ENCODE measurements around the gene GABARAPL2. TPM values are rescaled to one million over a fixed set of nuclear protein-coding genes. Genes with fewer than 3 reads are reported as not detected.
"Not testable (repeated sequence)": the region's sequence is repeated elsewhere in the genome, so short reads cannot be mapped to it uniquely, and the experiment has no call there.

GABARAPL2 gene, protein sequence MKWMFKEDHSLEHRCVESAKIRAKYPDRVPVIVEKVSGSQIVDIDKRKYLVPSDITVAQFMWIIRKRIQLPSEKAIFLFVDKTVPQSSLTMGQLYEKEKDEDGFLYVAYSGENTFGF
- 89.5 and 91.2 TPM in 2 replicates for total RNA-seq

DNA sequence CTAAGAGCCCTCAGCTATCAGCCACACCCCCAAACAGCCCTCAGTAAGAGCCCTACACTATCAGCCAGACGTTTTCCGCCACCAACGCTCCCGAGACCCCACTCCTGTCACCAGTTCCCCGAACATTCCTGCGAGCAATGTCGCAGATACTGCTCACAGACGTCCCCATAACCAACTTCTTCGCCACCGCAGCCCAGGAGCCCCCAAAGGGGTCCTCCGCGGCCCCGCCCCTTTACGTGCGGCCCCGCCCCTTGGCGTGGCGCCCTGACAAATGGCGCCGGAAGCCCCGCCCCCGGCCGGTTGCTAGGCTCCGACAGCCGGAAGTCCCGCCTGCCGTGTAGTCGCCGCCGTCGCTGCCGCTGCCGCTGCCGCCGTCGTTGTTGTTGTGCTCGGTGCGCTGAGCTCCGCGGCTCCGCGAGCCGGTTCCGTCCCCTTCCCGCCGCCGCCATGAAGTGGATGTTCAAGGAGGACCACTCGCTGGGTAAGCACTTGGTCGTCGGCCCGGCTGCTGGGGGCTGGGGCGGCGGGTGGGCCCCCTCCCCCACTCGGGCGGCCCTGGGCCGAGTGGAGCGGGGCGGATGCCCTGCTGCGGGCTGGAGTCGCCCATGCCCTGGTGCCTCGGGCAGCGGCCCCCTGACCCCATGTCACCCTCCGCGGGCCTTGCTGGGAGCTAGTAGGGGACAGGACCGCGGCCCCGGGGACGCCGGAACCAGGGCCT lies at the start of gene GABARAPL2:
Gene GABARAPL2 (plus strand): TSS at position 340 of the 718 bp plus-strand sequence. CDS start 108 bp downstream, at position 448.
- peak; percentile 88 for DNase-seq

DNA sequence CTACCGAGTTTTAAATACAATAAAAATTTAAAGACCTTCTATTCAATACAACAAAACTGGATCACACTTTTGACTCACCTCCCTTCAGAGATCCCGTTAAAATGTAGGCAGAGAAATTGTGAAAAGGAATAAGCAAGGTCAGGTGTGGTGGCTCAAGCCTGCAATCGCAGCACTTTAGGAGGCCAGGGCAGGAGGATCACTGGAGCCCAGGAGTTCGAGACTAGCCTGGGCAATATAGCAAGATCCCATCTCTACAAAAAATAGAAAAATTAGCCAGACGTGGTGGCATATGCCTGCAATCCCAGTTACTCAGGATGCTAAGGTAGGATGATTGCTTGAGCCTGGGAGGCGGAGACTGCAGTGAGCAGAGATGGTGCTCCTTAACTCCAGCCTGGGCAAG lies 47.0 kb upstream of the GABARAPL2 start:
- no peak for DNase-seq

DNA sequence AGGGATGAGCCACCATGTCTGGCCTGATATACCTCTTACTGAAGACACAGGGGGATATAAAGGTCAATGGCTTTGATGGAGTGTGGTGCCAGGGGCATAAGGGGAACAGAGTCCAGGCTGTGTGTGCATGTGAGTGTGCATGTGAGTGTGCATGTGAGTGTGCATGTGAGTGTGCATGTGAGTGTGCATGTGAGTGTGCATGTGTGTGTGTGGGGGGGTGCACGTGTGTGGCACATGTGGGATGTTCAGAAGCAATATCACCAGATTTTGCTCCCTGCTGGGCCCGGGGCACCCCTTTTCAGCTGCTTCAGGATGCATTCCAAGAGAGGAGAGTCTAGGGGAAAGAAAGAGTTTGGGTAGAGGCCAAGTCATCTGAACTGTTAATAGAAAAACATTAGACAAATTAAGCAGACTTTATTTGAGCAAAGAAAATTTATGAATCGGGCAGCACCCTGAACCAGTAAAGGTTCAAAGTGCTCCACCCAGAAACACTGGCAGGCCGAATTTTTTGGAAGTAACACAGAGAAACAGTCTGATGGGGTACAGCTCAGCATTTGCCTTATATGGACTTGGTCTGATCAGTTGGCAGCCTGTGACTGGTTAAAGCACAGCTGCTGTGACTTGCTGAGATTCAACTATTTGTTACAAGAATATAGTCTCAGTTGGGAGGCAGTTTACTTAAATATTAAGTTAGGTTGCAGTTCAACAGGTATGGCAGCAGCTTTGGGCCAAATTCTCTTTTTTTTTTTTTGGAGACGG lies 40.0 kb upstream of the GABARAPL2 start:
- no peak for DNase-seq

DNA sequence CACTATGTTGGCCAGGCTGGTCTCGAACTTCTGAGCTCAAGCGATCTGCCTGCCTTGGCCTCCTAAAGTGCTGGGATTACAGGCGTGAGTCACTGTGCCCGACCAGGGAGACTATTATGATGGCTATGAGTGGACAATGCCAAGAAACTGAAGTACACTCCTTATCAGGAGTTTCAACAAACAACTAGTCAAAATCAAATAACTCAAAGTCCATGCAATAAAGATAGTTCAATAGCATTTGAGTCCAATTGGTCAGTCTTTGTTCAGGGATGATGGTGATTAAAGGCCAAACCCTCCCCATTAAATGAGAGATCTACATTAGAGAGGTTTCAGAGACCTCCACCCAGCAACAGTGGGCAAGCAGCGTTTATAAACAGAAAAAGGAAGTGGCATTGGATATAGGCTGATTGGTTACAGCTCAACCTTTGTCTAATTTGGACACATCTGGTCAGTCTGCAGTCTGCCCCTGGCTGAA lies 38.3 kb upstream of the GABARAPL2 start:
- DNase-seq: no peak

DNA sequence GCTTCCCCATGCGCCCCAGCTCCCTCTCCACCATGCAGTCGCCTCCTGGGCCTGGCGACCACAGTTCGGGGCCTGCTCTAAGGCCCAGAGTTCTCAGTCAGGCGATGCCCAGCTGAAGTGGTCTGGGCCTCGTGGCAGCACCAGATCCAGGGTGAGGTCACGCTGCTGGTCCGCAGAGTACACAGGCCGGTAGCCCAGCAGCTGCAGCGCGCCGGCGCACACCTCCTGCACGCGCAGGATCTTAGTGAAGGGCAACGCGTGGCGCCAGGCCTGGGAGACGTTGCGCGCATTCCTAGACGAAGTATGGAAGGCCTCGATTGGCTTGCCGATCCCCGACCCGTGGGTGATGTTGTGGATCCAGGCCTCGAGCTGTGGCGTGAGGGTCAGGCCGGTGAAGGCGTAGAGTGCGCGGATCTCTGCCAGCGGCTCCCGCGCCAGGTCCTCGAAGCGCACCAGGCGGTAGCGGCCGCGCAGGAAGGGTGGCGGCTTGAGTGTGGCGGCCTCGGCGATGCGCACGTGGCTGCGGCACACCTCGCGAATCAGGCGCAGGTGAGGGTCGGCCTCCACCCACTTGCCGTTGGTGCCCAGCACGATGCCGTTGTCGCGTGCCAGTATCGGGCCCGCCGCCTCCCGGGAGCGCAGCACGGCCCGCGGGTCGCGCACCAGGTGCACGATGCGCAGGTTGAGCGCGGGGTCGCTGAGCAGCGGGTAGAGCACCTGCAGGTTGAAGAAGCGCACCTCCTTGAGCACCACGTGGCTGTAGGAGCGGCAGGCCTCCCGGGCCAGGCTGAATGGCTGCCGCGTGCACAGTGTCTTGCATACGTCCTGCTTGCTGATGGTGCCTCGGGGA lies 36.9 kb upstream of the GABARAPL2 start:
- no peak for DNase-seq

DNA sequence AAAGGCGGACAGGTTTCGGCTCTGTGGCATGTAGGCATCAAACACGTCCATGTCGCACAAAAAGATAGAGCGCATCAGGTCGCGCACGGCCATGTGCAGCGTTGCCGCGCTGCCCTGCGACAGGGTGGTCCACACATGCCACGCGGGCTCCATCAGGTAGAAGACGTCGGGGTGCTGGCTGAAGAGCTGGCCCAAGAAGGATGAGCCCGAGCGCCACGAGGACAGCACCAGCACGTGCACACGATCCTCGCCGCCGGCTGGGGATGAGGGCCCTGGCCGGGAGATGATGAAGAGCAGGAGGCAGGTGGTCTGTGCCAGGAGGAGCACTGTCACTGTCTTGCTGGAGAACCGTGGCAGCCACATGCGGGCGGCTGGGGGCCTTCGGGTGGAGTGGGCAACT lies 36.2 kb upstream of the GABARAPL2 start:
- DNase-seq: no peak

DNA sequence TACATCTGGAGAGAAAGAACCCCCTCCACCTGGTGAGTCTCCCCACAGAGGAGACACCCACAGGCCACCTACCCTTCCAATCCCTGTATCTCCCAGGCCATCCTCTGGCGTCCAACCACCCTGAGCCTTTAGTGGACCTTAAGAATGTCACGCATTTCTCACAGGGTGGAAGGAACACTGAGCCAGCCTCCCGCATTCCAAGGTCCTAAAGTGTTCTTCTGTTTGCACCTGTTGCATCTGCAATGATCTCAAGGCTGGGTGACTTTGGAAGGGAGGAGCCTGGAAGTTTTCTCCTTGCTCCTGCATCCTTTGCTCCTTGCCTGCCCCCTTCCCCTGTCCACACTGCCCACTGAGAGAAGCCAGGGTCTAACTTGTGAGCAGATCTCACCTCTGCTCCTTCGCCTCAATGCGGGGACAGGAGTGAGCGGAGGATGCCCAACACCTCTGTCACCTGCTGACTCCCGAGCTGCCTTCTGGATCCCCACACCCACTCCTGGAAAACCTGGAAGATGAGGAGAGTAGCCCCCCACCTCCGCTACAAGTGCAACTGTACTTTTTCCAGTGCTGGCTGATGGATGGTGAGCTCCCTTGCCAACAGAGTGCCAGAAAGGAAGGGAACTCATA lies 33.9 kb upstream of the GABARAPL2 start:
- no peak for DNase-seq

DNA sequence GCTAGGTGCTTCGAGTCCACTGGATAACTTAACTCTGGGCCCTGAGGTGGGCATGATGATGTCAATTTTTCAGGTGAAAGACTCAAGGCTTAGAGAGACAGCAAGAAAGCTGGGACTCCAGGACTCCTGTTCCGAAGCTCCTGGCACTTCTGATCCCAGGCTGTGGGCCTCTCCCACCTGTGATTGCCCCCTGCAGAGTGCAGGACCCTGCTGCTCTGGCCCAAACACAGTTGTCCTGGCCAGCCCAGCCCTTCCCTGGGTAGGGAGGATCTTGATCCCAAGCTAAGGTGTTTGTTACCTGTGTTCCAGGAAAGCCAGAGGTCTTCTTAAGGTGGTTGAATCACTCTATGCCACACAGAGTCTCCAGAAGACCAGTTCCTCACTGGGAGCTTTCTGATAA lies 33.4 kb upstream of the GABARAPL2 start:
- no peak for DNase-seq

DNA sequence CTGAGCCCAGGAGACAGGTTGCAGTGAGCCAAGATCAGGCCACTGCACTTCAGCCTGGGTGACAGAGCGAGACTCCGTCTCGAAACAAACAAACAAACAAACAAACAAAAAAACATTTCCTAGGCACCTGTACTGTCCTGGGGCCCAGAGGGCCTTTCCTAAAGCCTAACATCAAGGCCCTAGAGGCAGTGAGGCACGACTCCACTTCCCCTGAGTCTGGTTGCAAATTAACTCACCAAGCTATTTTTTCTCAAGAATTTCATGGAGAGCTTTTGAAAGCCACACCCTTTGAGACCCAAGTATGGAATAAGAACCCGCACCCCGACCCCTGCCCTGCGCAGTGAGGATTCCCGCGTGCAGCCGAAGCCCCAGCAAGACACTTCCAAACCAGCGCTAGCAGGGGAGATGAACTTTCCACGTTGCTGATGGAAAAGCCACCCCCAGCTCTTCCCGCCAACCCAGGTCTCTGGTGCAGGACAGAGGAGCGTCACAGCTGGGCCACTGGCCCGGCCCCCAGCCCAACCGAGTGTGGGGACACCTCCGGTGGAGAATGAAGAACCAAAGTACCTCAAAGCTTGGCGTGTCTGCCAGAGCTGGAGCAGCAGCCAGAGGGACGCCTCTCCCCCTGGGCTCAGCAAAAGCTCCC lies 31.5 kb upstream of the GABARAPL2 start:
- no peak for DNase-seq

DNA sequence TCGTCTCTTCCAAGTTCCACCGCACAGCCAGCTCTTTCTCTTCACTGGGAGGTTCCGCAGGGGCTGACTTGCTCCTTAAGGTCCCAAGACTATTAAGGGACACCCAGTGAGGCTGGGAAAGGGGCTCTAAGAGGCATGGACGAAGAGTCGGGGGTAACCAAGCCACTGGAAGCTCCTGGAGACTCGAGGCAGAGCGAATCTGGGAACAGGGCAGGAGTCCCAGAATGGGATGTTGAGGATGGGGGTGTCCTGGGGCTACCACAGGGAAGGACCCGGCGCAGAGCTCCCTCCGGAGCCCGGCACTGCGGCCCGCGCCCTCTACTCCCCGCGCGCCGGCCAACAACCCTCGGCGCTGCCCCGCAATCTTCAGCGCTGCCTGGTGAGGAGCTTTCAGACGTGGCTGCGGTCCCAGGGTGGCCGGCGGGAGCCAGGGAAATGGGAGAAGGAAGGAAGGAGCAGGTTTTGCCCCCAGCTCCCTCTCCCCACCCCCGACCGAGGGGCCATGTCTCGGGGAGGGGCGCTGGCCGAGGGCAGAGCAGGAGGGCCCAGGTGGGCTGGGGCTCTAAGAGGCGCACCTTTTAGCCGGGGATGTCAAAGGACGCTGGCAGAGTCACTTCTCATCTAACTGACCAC lies 30.9 kb upstream of the GABARAPL2 start:
- DNase-seq: no peak

DNA sequence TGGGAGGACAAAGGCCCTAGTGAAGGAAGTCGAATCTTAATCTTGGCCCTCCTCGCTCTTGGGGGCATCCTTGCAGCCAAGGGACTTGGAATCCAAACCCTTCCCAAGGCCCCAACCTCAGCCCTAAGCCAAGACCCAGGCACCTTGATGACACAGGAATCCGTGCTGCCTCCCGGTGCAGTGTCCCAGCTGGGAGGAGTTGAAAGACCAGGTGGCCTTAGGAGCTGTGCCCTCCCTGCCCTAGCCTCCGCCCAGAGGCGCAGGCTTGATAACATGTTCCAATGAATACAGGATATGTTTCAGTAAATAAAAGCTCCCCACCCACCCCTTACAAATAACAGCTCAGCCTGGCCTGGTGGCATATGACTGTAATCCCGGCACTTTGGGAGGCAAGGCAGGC lies 30.3 kb upstream of the GABARAPL2 start, which contains the start of gene CHST5:
Gene CHST5 (minus strand): TSS at position 208 of the 400 bp plus-strand sequence. CDS start 5,724 bp downstream, outside the sequence.
- DNase-seq: no peak

DNA sequence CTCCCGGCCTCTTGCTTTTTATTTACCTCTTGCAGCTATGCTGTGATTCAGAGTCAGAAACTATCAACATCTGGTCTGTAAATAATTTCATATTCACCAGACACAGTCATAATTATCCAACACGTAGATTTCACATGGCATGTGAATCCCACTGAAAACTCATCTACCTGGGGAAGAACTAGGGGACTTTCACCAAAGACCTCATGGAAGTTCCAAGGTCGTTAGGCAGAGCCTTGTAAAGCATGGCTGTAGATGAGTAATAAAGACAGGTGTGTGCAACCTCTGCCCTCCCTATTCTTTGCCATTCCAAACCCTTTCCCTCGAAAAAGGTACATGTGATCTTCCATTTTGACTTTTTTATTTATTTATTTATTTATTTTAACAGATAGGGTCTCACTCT lies 28.4 kb upstream of the GABARAPL2 start:
- DNase-seq: no peak

DNA sequence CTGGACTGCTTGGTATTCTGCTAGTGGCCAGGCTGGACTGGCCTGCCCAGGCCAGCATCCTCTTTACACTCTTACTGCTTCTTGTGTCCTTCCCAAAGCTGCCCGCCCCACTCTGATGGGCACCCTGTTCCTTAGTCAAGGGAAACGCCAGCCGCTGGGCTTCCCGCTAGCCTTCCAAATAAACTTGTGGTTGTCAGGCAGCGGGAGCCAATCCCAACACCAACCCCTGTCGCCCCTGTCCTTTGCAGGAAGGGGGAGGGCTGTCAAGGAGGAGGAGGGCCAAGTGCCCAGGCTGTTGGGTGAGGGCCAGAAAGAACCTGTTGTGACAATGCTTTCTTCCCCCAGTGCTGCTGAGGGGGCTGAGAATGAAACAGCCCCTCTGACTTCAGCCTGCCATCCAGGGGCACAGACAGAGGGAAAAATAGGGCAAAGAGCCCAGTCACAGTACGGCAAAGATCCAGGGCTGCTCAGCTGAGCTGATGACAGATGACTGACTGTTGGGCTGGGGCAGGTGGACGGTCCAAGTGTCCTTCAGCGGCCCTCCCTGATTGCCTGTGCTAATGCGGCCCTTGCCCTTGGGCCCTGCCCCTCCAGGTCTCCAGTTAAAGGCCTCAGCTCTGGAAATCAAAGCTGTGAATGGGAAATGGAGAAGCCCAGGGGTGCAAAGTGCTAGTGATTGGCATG lies 27.2 kb upstream of the GABARAPL2 start:
- DNase-seq: not testable (repeated sequence)

DNA sequence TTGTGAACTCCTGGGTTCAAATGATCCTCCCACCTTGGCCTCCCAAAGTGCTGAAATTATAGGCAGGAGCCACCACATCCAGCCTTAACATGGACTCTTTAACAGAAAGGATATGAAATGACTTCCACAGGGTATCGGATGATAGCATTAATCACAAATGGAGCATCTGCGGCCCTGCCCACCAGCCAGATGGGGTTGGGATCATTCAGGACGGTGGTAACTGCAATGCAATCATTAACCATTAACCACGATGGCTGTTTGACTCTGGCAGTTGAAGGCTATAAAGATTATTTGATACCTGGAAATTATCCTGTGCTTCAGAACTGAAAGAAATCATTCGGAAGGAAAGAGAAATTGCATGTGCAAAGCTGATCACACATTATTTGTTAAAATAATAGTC lies 24.9 kb upstream of the GABARAPL2 start:
- no peak for DNase-seq

DNA sequence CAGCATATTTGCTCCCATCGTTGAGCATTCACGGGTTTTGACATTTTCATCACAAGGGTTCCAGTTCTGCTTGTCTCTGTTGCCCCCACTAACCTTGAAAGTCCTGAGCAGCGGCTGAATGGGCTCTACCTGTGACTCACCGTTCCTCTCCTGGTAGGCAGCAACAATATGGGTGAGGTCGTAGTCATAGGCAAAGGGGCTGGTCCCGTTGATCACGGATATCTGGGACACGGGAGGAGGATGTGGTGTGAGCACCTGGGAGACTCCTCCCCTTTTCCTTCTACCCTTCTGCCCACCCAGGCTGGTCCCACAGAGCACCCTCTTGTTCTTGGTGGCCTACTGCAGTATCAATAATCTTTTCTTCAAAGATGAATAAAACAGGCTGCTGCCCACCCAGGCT lies 23.7 kb upstream of the GABARAPL2 start:
- not testable (repeated sequence) for DNase-seq

DNA sequence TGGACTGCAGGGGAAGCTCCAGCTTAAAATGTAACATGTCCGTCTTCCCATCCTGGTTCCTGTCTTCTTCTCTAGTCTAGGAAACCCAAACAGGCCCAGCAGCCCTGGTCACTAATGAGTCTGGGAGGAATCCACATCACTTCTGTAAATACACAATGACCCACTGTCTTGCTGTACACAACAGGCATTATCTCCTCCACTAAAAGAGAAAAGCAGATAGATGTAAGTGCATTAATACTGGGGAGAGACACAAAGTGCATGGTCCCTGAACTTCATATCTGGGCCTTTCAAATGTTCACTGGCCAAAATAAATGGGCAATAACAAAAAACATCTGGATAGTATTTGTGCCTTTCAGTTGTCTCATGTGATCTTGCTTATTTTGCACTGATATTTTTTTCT lies 20.3 kb upstream of the GABARAPL2 start:
- DNase-seq: not testable (repeated sequence)

DNA sequence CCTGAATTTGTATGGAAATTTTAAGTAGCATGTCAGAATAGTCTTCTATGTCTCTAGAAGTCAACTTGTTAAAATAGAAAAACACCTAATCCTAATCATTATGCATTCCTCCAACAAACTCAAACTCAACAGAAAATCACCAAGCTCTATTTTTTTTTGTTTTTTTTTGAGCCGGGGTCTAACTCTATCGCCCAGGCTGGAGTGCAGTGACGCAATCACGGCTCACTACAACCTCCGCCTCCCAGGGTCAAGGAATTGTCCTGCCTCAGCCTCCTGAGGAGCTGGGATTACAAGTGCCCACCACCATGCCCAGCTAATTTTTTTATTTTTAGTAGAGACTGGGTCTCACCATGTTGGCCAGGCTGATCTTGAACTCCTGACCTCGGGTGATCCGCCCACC lies 19.9 kb upstream of the GABARAPL2 start:
- DNase-seq: no peak

DNA sequence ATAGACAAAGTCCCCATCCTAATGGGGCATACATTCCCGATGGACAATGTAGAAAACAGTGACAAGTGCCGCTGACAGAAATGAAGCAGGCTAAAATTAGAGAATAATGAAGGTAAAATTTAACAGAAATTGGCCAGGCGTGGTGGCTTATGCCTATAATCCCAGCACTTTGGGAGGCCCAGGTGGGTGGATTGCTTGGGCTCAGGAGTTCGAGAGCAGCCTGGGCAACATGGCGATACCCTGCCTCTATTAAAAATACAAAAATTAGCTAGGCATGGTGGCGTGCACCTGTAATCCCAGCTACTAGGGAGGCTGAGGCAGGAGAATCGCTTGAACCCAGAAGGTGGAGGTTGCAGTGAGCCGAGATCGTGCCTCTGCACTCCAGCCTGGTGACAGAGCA lies 17.7 kb upstream of the GABARAPL2 start:
- DNase-seq: not testable (repeated sequence)

DNA sequence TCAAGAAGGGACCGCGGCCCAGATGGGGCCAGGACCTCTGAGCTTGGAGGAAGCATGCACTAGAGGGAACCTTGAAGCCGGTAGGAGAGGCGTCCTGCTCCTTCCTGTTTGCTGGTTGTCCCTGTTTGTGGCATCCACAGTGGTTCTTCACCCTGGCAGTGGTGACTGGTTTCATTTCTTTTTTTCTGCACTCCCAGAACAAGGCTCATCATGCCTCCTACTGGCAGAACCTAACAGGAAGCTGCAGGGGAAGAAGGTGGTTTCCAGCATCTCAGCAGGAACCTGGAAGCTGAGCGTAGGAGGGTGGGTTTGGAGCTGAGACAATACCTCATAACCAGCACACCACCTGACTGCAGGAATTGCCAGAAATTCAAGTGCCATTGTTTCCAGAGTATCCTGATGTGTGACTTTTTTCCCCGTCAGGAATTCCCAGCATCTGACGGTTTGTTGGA lies 15.9 kb upstream of the GABARAPL2 start:
- DNase-seq: peak; percentile 98

DNA sequence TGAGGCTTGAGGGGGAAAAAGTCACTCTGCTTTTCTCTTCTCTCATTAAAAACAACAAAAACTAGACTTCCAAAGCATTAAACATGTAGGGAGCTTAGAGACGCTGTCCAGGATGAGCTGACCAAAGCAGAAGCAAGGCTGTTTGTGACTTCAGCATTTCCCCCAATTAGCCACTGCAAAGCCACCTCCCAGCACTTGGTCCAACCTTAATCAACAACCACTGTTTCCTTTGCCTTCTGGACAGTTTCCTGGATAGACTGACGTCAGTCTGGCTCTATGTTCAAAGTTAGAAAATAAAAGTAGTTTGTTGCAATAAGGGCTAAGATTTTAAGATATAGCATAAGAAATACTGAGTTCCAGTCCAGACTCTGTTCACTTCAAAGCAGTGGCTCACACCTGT lies 13.2 kb upstream of the GABARAPL2 start:
- peak; percentile 82 for DNase-seq
